HepG2 (cell line): ENCODE measurements around the gene G6PD.

ENCODE experiments used
- HNRNPK ChIP-seq: fragments of 200-400 bp; formaldehyde crosslinking; IDR thresholded peaks from 2 replicates; pipeline ENCODE4 v1.6.1; 2018; ENCODE audit warnings: low read length, low read depth, moderate library complexity, mild to moderate bottlenecking; ENCODE audit not compliant: poor library complexity, severe bottlenecking
- YY1 ChIP-seq: IDR thresholded peaks from 2 replicates; pipeline ENCODE4 v1.6.1; 2011; ENCODE audit warnings: low read length, low read depth, moderate library complexity, mild to moderate bottlenecking; ENCODE audit not compliant: insufficient read depth, insufficient replicate concordance

GRCh38 chrX:154509455-154509854 is 37.2 kb downstream of the G6PD start:
- no peak for TF ChIP-seq YY1
- TF ChIP-seq HNRNPK = no peak
